A549 (cell line): ENCODE measurements around the gene POLR3F. TPM values are rescaled to one million over a fixed set of nuclear protein-coding genes. Genes with fewer than 3 reads are reported as not detected.

Experiments
- ATAC-seq, 2 experiments: fragments of 200-7000 bp in 1 of 2; fragments of >200 bp in 1 of 2; cut with Nextera tagmentation in 1 of 2; cut with Tn5 transposase in 1 of 2; 3 replicates each; pipeline versions ENCODE4 v1.8.0 to v1.9.1; 2018 to 2020; ENCODE audit warnings: mild to moderate bottlenecking in 1 of 2, moderate library complexity in 1 of 2
- CTCF ChIA-PET: fragments of 300-600 bp; sonication (Branson Sonifier 250); formaldehyde crosslinking; extraction: SDS; loops from one replicate; lab custom pipeline; 2021; ENCODE audit warnings: antibody characterized with exemption, inconsistent platforms; lab: Yijun Ruan, JAX
- POLR2A ChIA-PET: fragments of 350-600 bp; formaldehyde crosslinking; extraction: SDS; loops from one replicate; lab custom pipeline; 2021; ENCODE audit warnings: antibody characterized with exemption, inconsistent platforms; lab: Yijun Ruan, JAX
- DNase-seq, 2 experiments: peaks; one replicate each; pipeline versions ENCODE4 v3.0.0 to v3.0.0-alpha.2; 2011 to 2016; ENCODE audit warnings: low read depth in 1 of 2, low spot score in 1 of 2
- FAIRE-seq: peaks from 2 replicates; lab custom pipeline; 2011; peaks lifted over from hg19 to GRCh38; lab: Jason Lieb, UNC
- H3K27ac ChIP-seq, 2 experiments: fragments of >200 bp; sonication (Bioruptor Twin); formaldehyde crosslinking; 3 replicates each; pipeline ENCODE4 v1.5.1; 2016 to 2017
- H3K4me1 ChIP-seq: fragments of >200 bp; sonication (Bioruptor Twin); formaldehyde crosslinking; 3 replicates; pipeline ENCODE4 v1.6.1; 2016
- H3K4me2 ChIP-seq: fragments of >200 bp; sonication (Bioruptor Twin); formaldehyde crosslinking; 3 replicates; pipeline ENCODE4 v1.6.1; 2016
- H3K4me3 ChIP-seq: fragments of >200 bp; sonication (Bioruptor Twin); formaldehyde crosslinking; 3 replicates; pipeline ENCODE4 v1.5.1; 2016
- H3K9me3 ChIP-seq: fragments of >200 bp; sonication (Bioruptor Twin); formaldehyde crosslinking; 3 replicates; pipeline ENCODE4 v1.6.1; 2016
- BHLHE40 ChIP-seq: IDR thresholded peaks from 2 replicates; pipeline ENCODE4 v1.6.1; 2012; ENCODE audit warnings: low read depth, low read length, inconsistent platforms
- CBX2 ChIP-seq: fragments of 200-600 bp; sonication (generic); IDR thresholded peaks from 2 replicates; pipeline ENCODE4 v1.6.1; 2016; ENCODE audit warnings: low read depth, mild to moderate bottlenecking, borderline replicate concordance
- CHD2 ChIP-seq: fragments of 150-350 bp; IDR thresholded peaks from 2 replicates; pipeline ENCODE4 v1.6.1; 2014; ENCODE audit warnings: low read length; ENCODE audit not compliant: partially characterized antibody
- E2F6 ChIP-seq: IDR thresholded peaks from 2 replicates; pipeline ENCODE4 v1.6.1; 2012; ENCODE audit warnings: low read depth, borderline replicate concordance
- EHMT2 ChIP-seq: fragments of 200-600 bp; sonication (generic); IDR thresholded peaks from 2 replicates; pipeline ENCODE4 v1.6.1; 2016; ENCODE audit warnings: antibody characterized with exemption, low read depth, mild to moderate bottlenecking, moderate library complexity
- ESRRA ChIP-seq: fragments of 150-350 bp; IDR thresholded peaks from 2 replicates; pipeline ENCODE4 v1.6.1; 2014; ENCODE audit warnings: mild to moderate bottlenecking, low read length, borderline replicate concordance
- HEYL ChIP-seq: fragments of 250-450 bp; sonication (Bioruptor Pico); IDR thresholded peaks from 2 replicates; pipeline ENCODE4 v1.8.0; 2021; ENCODE audit warnings: mild to moderate bottlenecking, moderate library complexity
- HOXA7 ChIP-seq: fragments of 250-450 bp; sonication (Bioruptor Pico); IDR thresholded peaks from 2 replicates; pipeline ENCODE4 v1.5.0; 2020; ENCODE audit warnings: mild to moderate bottlenecking, moderate library complexity
- HOXB13 ChIP-seq: fragments of 250-450 bp; sonication (Bioruptor Pico); IDR thresholded peaks from 2 replicates; pipeline ENCODE4 v1.5.0; 2020; ENCODE audit warnings: low read depth, mild to moderate bottlenecking, moderate library complexity
- JUN ChIP-seq, 2 experiments: fragments of >200 bp; sonication (Bioruptor Twin); formaldehyde crosslinking; IDR thresholded peaks; 2 replicates in 1 of 2; 3 replicates in 1 of 2; pipeline ENCODE4 v1.6.1; 2016 to 2017
- MAZ ChIP-seq: fragments of 150-350 bp; IDR thresholded peaks from 2 replicates; pipeline ENCODE4 v1.6.1; 2014; ENCODE audit warnings: antibody characterized with exemption, low read depth, low read length, borderline replicate concordance
- MYC ChIP-seq: IDR thresholded peaks from 2 replicates; pipeline ENCODE4 v1.6.1; 2012; ENCODE audit warnings: mild to moderate bottlenecking, inconsistent platforms, low read length, improper control_type of control experiment, borderline replicate concordance
- RARB ChIP-seq: fragments of 250-450 bp; sonication (Bioruptor Pico); IDR thresholded peaks from 2 replicates; pipeline ENCODE4 v1.8.0; 2021; ENCODE audit warnings: mild to moderate bottlenecking, moderate library complexity
- RCOR1 ChIP-seq: fragments of 150-350 bp; IDR thresholded peaks from 2 replicates; pipeline ENCODE4 v1.6.1; 2014; ENCODE audit warnings: antibody characterized with exemption, low read length, low read depth
- RFX5 ChIP-seq: fragments of 450-650 bp; IDR thresholded peaks from 2 replicates; pipeline ENCODE4 v1.7.1; 2014; ENCODE audit warnings: antibody characterized with exemption, mild to moderate bottlenecking, moderate library complexity
- SREBF2 ChIP-seq: fragments of 450-650 bp; IDR thresholded peaks from 2 replicates; pipeline ENCODE4 v1.6.1; 2014; ENCODE audit warnings: mild to moderate bottlenecking, moderate library complexity
- TP53 ChIP-seq: fragments of 250-450 bp; sonication (Bioruptor Pico); IDR thresholded peaks from 2 replicates; pipeline ENCODE4 v1.5.0; 2021; ENCODE audit warnings: mild to moderate bottlenecking, moderate library complexity
- ZFP36 ChIP-seq: fragments of 450-650 bp; IDR thresholded peaks from 2 replicates; pipeline ENCODE4 v1.6.1; 2014; ENCODE audit warnings: borderline replicate concordance; ENCODE audit not compliant: partially characterized antibody
- ZNF302 ChIP-seq: fragments of 250-450 bp; sonication (Bioruptor Pico); IDR thresholded peaks from 2 replicates; pipeline ENCODE4 v1.9.0; 2021; ENCODE audit warnings: inconsistent platforms, mild to moderate bottlenecking, moderate library complexity
- whole genome bisulfite sequencing: methylation state at CpG from one replicate; pipeline ENCODE4 v1.1.6; 2017; ENCODE audit errors: missing lambda C conversion rate; 5-methylcytosine and 5-hydroxymethylcytosine counted together
- polyA plus RNA-seq, 4 experiments: library from polyadenylated mRNA; depleted of rRNA in 3 of 4; stranded (reverse); fragments of >200 nt; fragmentation: RNase III in 1 of 4; extraction: RNeasy Plus Mini Kit Qiagen cat#74134 plus additional on column Dnase treatment in 1 of 4; gene quantifications; 2 replicates in 3 of 4; 3 replicates in 1 of 4; pipeline ENCODE4 v1.2.3, GENCODE V29; 2011 to 2017
- TF ChIP-seq, protein P1 (sequence below): fragments of 250-450 bp; sonication (Bioruptor Pico); IDR thresholded peaks from 2 replicates; pipeline ENCODE4 v1.5.0; 2021; ENCODE audit warnings: mild to moderate bottlenecking, moderate library complexity, borderline replicate concordance
- TF ChIP-seq, protein P2 (sequence below): fragments of >200 bp; sonication (Bioruptor Twin); formaldehyde crosslinking; IDR thresholded peaks from 3 replicates; pipeline ENCODE4 v1.5.1; 2016

The POLR3F gene
- polyA plus RNA-seq, 2 of the 4 experiments (the other 2 are of a cell fraction), result 20.7 to 22.6 TPM

DNA sequence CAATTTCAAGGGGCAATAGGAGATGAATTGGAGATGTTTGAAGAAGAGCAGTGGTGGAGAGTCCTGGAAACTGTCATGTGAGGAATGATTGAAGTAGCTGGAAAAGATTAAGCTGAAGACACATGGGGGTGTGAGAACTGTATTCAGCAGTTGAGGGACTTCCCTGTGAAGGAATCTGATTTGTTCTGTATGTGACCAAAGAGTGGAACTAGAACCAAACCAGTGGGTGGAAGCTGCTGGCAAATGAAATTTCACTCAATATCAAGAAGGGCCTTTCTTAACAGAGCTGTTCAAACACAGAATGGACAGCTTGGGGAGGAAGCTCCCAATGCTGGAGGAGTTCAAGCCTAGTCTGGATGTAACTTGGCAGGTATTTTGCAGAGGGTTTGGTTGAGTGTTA, 61.9 kb downstream of the POLR3F start:
- Histone ChIP-seq H3K4me1 (peaks cover 10% of the 10 kb centered on the region; the same call in 2 of the 3 replicates), H3K9me3 (no peaks in the 10 kb centered on the region), H3K27ac (no peak overlapping the region), H3K4me3 (no peak overlapping the region), H3K4me2 (no peak overlapping the region)
- DNase-seq (no peak), ATAC-seq (no peak), FAIRE-seq (no peak)
- TF ChIP-seq HOXA7 (CRISPR knock-in tag) (no peak), ZFP36 (no peak), SREBF2 (no peak), JUN (IDR thresholded peaks at IDR 0.05) (no peak), RFX5 (no peak), TP53 (CRISPR knock-in tag) (no peak), MAZ (no peak), EHMT2 (no peak), HEYL (CRISPR knock-in tag) (no peak), CHD2 (no peak), CBX2 (no peak), BHLHE40 (no peak), MYC (no peak), E2F6 (no peak), RCOR1 (no peak), ESRRA (no peak), ZNF302 (CRISPR knock-in tag) (no peak)
- TF ChIP-seq, protein P1, sequence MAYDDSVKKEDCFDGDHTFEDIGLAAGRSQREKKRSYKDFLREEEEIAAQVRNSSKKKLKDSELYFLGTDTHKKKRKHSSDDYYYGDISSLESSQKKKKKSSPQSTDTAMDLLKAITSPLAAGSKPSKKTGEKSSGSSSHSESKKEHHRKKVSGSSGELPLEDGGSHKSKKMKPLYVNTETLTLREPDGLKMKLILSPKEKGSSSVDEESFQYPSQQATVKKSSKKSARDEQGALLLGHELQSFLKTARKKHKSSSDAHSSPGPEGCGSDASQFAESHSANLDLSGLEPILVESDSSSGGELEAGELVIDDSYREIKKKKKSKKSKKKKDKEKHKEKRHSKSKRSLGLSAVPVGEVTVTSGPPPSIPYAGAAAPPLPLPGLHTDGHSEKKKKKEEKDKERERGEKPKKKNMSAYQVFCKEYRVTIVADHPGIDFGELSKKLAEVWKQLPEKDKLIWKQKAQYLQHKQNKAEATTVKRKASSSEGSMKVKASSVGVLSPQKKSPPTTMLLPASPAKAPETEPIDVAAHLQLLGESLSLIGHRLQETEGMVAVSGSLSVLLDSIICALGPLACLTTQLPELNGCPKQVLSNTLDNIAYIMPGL (CRISPR knock-in tag), result no peak
- ChIA-PET CTCF (interaction anchor here (1.0 to 2.0 kb wide), 4 partner anchors 10 to 116 kb away, joined by 3 to 6 read pairs (median 4); no protein-coding TSS in a partner anchor), POLR2A (interaction anchor here (0.9 kb wide), 1 partner anchor 21 kb away, joined by 3 read pairs; the partner anchor contains the start of gene SEC23B)

GRCh38 chr20:18532626-18533025, 65.4 kb downstream of the POLR3F start:
- Histone ChIP-seq H3K9me3 (no peaks in the 10 kb centered on the region), H3K4me2 (no peak overlapping the region), H3K4me1 (no peaks in the 10 kb centered on the region), H3K4me3 (no peak overlapping the region), H3K27ac (no peak overlapping the region)
- 92% methylated on average over 6 of the region's 6 CpGs for WGBS
- CTCF ChIA-PET, result no interaction called here
- no peak for FAIRE-seq
- ATAC-seq, result no peak
- no peak for DNase-seq
- no peak for TF ChIP-seq TP53 (CRISPR knock-in tag)
- TF ChIP-seq HOXA7 (CRISPR knock-in tag), result no peak
- no peak for TF ChIP-seq ZFP36
- TF ChIP-seq HOXB13 (CRISPR knock-in tag), result no peak
- TF ChIP-seq RARB (CRISPR knock-in tag), result no peak
- TF ChIP-seq RFX5, result no peak
- TF ChIP-seq, protein P2, sequence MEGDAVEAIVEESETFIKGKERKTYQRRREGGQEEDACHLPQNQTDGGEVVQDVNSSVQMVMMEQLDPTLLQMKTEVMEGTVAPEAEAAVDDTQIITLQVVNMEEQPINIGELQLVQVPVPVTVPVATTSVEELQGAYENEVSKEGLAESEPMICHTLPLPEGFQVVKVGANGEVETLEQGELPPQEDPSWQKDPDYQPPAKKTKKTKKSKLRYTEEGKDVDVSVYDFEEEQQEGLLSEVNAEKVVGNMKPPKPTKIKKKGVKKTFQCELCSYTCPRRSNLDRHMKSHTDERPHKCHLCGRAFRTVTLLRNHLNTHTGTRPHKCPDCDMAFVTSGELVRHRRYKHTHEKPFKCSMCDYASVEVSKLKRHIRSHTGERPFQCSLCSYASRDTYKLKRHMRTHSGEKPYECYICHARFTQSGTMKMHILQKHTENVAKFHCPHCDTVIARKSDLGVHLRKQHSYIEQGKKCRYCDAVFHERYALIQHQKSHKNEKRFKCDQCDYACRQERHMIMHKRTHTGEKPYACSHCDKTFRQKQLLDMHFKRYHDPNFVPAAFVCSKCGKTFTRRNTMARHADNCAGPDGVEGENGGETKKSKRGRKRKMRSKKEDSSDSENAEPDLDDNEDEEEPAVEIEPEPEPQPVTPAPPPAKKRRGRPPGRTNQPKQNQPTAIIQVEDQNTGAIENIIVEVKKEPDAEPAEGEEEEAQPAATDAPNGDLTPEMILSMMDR, result no peak
- no peak for TF ChIP-seq E2F6
- TF ChIP-seq JUN (IDR thresholded peaks at IDR 0.05), result no peak
- TF ChIP-seq, all 56 proteins: peak for 0
- POLR2A ChIA-PET, result no interaction called here
